Right atrium auricular region (tissue), 2 donors: Measurements from ENCODE around the gene IL24. TPM values are rescaled to one million over a fixed set of nuclear protein-coding genes. Genes with fewer than 3 reads are reported as not detected.

Experiments used
- DNase-seq: peaks from one replicate; pipeline ENCODE4 v3.0.0-alpha.2; 2019; ENCODE audit warnings: low spot score
- H3K27ac ChIP-seq, 2 donors: fragments of 200-600 bp; sonication (generic); 1 replicate in 1 of 2; 2 replicates in 1 of 2; pipeline ENCODE4 v1.5.1; 2016 to 2019
- H3K27me3 ChIP-seq, 2 donors: fragments of 200-600 bp; sonication (generic); one replicate each; pipeline versions ENCODE4 v1.5.1 to v1.6.0; 2017 to 2019
- H3K36me3 ChIP-seq: fragments of 200-600 bp; sonication (generic); one replicate; pipeline ENCODE4 v1.5.1; 2016
- H3K4me1 ChIP-seq, 2 donors: fragments of 200-600 bp; sonication (generic); one replicate each; pipeline versions ENCODE4 v1.5.1 to v1.6.0; 2017 to 2019
- H3K4me3 ChIP-seq, 2 donors: fragments of 200-600 bp; sonication (generic); 1 replicate in 1 of 2; 2 replicates in 1 of 2; pipeline ENCODE4 v1.5.1; 2017 to 2019; ENCODE audit warnings: mild to moderate bottlenecking in 1 of 2, moderate library complexity in 1 of 2
- H3K9me3 ChIP-seq, 2 donors: fragments of 200-600 bp; sonication (generic); one replicate each; pipeline ENCODE4 v1.5.1; 2019
- CTCF ChIP-seq, 2 donors: fragments of 200-600 bp; sonication (generic); IDR thresholded peaks; one replicate each; pipeline ENCODE4 v1.5.1; 2019; ENCODE audit warnings: antibody characterized with exemption in 2 of 2
- total RNA-seq, 2 donors: library from RNA; depleted of rRNA; stranded (reverse); fragments of >200 nt; gene quantifications; one replicate each; pipeline ENCODE4 v1.1.0, GENCODE V29; 2016

Gene IL24
- total RNA-seq, 2 donors from 2014 or later: 1.1 TPM; not detected in 1

- H3K36me3 ChIP-seq: no peaks in the 10 kb centered on the region
- H3K27me3 ChIP-seq: no peaks in the 10 kb centered on the region
- H3K4me3 ChIP-seq: no peak overlapping the region
- DNase-seq: no peak
- no peak overlapping the region for H3K27ac ChIP-seq
- TF ChIP-seq CTCF (IDR thresholded peaks at IDR 0.05): no peak
- H3K4me1 ChIP-seq: no peaks in the 10 kb centered on the region
- H3K9me3 ChIP-seq: peaks cover 0 to 5% of the 10 kb centered on the region in 2 donors
These were observed 25.1 kb upstream of the IL24 start for GRCh38 chr1:206872139-206872538.

- no peak for DNase-seq
- H3K4me3 ChIP-seq: no peak overlapping the region
- no peaks in the 10 kb centered on the region for H3K4me1 ChIP-seq
- TF ChIP-seq CTCF (IDR thresholded peaks at IDR 0.05): no peak
- peaks cover 4 to 20% of the 10 kb centered on the region in 2 donors for H3K9me3 ChIP-seq
- H3K27ac ChIP-seq: no peak overlapping the region
- H3K36me3 ChIP-seq: no peaks in the 10 kb centered on the region
- H3K27me3 ChIP-seq: no peaks in the 10 kb centered on the region
These were observed 23.5 kb upstream of the IL24 start for GRCh38 chr1:206873603-206874188.

GRCh38 chr1:206875752-206876377 lies 21.4 kb upstream of the IL24 start:
- H3K27ac ChIP-seq: no peak overlapping the region
- TF ChIP-seq CTCF (IDR thresholded peaks at IDR 0.05): no peak
- H3K4me1 ChIP-seq: no peaks in the 10 kb centered on the region
- H3K9me3 ChIP-seq: peaks cover 4 to 23% of the 10 kb centered on the region in 2 donors
- no peaks in the 10 kb centered on the region for H3K36me3 ChIP-seq
- H3K4me3 ChIP-seq: no peak overlapping the region
- DNase-seq: no peak
- no peaks in the 10 kb centered on the region for H3K27me3 ChIP-seq

- TF ChIP-seq CTCF (IDR thresholded peaks at IDR 0.05): no peak
These were observed 18.8 kb upstream of the IL24 start for GRCh38 chr1:206878456-206878855.

GRCh38 chr1:206880314-206880713 lies 16.9 kb upstream of the IL24 start:
- Histone ChIP-seq H3K27me3 (no peaks in the 10 kb centered on the region), H3K4me1 (no peaks in the 10 kb centered on the region), H3K4me3 (no peak overlapping the region), H3K36me3 (no peaks in the 10 kb centered on the region), H3K9me3 (peaks cover 4 to 23% of the 10 kb centered on the region in 2 donors), H3K27ac (no peak overlapping the region)
- TF ChIP-seq CTCF (IDR thresholded peaks at IDR 0.05): no peak
- DNase-seq: no peak

More at GRCh38 chr1:206878456-206878855, 18.8 kb upstream of the IL24 start:
- no peaks in the 10 kb centered on the region for H3K36me3 ChIP-seq
- H3K27me3 ChIP-seq: no peaks in the 10 kb centered on the region
- H3K4me3 ChIP-seq: no peak overlapping the region
- no peaks in the 10 kb centered on the region for H3K4me1 ChIP-seq
- no peak overlapping the region for H3K27ac ChIP-seq
- no peak for DNase-seq
- H3K9me3 ChIP-seq: peaks cover 4 to 23% of the 10 kb centered on the region in 2 donors
